Transverse colon (tissue), 4 donors: Measurements from ENCODE around the gene ADAM12. TPM values are rescaled to one million over a fixed set of nuclear protein-coding genes. Genes with fewer than 3 reads are reported as not detected.
"Not testable (repeated sequence)": the region's sequence is repeated elsewhere in the genome, so short reads cannot be mapped to it uniquely, and the experiment has no call there.

ENCODE experiments used
- DNase-seq: peaks from one replicate; pipeline ENCODE4 v3.0.0-alpha.2; 2019
- H3K27ac ChIP-seq, 4 donors: fragments of 200-600 bp; sonication (generic); 2 replicates each; pipeline ENCODE4 v1.5.1; 2016 to 2018; ENCODE audit warnings: inconsistent platforms in 4 of 4
- H3K27me3 ChIP-seq: fragments of 200-600 bp; sonication (generic); 2 replicates; pipeline ENCODE4 v1.5.1; 2017; ENCODE audit warnings: inconsistent platforms
- H3K36me3 ChIP-seq, 4 donors: fragments of 200-600 bp; sonication (generic); 2 replicates each; pipeline ENCODE4 v1.5.1; 2017 to 2019; ENCODE audit warnings: inconsistent platforms in 4 of 4
- H3K4me1 ChIP-seq, 4 donors: fragments of 200-600 bp; sonication (generic); 2 replicates each; pipeline ENCODE4 v1.5.1; 2017 to 2020; ENCODE audit warnings: inconsistent platforms in 4 of 4
- H3K4me3 ChIP-seq, 4 donors: fragments of 200-600 bp; sonication (generic); 1 replicate in 1 of 4; 2 replicates in 3 of 4; pipeline versions ENCODE4 v1.5.1 to v1.6.1; 2017 to 2019; ENCODE audit warnings: inconsistent platforms in 4 of 4
- H3K9me3 ChIP-seq, 2 donors: fragments of 200-600 bp; sonication (generic); 2 replicates each; pipeline ENCODE4 v1.5.1; 2017 to 2019; ENCODE audit warnings: inconsistent platforms in 2 of 2
- EP300 ChIP-seq: sonication (generic); formaldehyde crosslinking; IDR thresholded peaks from one replicate; pipeline ENCODE4 v1.6.1; 2017; ENCODE audit warnings: antibody characterized with exemption, low read depth
- POLR2A ChIP-seq: fragments of 450-650 bp; IDR thresholded peaks from one replicate; pipeline ENCODE4 v1.6.1; 2016; ENCODE audit warnings: antibody characterized with exemption, mild to moderate bottlenecking, moderate library complexity
- POLR2AphosphoS5 ChIP-seq, 3 donors: sonication (generic); formaldehyde crosslinking; IDR thresholded peaks; one replicate each; pipeline ENCODE4 v1.6.1; 2016; ENCODE audit warnings: antibody characterized with exemption in 3 of 3
- WGBS, 2 donors: methylation state at CpG; one replicate each; pipeline ENCODE4 v1.1.5; 2018; ENCODE audit warnings: low coverage in 1 of 2; 5-methylcytosine and 5-hydroxymethylcytosine counted together
- in situ Hi-C, 4 donors: fragments of 200-750 bp; cut with MboI; loops; one replicate each; pipeline versions ENCODE4 v1.15.0 to v1.15.1; 2017; ENCODE audit warnings: low sequenced_read_pairs in 3 of 4, low pct_ligation_motif_present in 1 of 4, low pct_unique_long_range_greater_than_20kb in 1 of 4
- intact Hi-C: fragments of 100-400 bp; cut with DNase I; formaldehyde crosslinking; loops from one replicate; pipeline ENCODE4 v1.15.1; 2023; ENCODE audit warnings: low total_unique reads
- total RNA-seq, 4 donors: library from RNA; depleted of rRNA; stranded (reverse); fragments of >200 nt; gene quantifications; one replicate each; pipeline ENCODE4 v1.1.0, GENCODE V29; 2016
- TF ChIP-seq, protein P1 (sequence below), 5 experiments: fragments of 200-600 bp in 3 of 5; fragments of 450-650 bp in 2 of 5; sonication (generic) in 3 of 5; IDR thresholded peaks; 1 replicate in 2 of 5; 2 replicates in 3 of 5; pipeline ENCODE4 v1.5.1; 2016 to 2017; ENCODE audit warnings: antibody characterized with exemption in 5 of 5, inconsistent platforms in 3 of 5, mild to moderate bottlenecking in 2 of 5, moderate library complexity in 1 of 5

ADAM12 gene
- total RNA-seq, 4 donors from 2014 or later = 0.14 to 2.2 (median 1.1) TPM; not detected in 1

DNA sequence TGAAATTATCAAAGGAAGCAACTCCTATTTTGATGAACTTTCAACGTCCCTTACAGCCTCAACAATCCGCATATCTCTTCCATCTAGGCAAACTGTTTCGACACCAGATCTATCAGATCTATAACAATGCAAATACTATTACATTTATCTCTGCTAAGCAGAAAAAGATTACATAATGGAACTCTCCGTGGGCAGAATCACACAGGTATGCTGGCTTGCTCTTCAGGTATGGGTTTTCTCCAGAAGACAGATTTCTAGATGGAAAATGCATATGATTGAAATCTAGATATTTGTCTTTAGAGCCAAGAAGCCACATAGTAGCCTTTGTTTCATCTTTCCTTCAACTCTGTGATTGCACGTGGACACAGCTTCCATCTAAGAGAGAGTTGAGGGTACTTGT is 38.6 kb downstream of the ADAM12 start:
- intact Hi-C loops = no loop called here
- no peak for DNase-seq

DNA sequence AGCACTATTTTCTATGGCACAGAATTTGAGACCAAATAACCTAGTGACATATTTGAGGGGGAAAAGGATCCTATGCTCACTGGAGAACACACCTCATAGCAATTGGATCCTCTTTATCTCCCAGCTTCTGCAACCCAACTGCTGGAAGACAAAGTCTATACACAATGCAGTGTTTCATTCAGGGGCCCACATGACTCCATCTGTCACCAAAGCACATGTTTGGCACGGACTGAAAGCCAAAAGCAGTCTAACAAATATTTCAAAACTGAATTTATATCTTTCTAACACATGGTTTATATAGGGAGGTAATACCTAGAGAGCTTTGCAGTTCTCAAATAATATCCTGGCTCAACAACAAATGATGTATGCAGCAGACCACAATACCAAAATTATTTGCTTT is 39.2 kb downstream of the ADAM12 start:
- no peak for DNase-seq
- Histone ChIP-seq H3K4me3 (no peak overlapping the region), H3K4me1 (no peaks in the 10 kb centered on the region), H3K36me3 (no peaks in the 10 kb centered on the region), H3K9me3 (no peaks in the 10 kb centered on the region), H3K27ac (no peak overlapping the region), H3K27me3 (no peaks in the 10 kb centered on the region)
- in situ Hi-C loops = no loop called here
- intact Hi-C loops = no loop called here
- WGBS, 2 donors = 38 to 75% methylated on average over 1 of the region's 1 CpG
- TF ChIP-seq POLR2AphosphoS5 (IDR thresholded peaks at IDR 0.05) (no peak), POLR2A (no peak), EP300 (no peak)
- TF ChIP-seq, protein P1, sequence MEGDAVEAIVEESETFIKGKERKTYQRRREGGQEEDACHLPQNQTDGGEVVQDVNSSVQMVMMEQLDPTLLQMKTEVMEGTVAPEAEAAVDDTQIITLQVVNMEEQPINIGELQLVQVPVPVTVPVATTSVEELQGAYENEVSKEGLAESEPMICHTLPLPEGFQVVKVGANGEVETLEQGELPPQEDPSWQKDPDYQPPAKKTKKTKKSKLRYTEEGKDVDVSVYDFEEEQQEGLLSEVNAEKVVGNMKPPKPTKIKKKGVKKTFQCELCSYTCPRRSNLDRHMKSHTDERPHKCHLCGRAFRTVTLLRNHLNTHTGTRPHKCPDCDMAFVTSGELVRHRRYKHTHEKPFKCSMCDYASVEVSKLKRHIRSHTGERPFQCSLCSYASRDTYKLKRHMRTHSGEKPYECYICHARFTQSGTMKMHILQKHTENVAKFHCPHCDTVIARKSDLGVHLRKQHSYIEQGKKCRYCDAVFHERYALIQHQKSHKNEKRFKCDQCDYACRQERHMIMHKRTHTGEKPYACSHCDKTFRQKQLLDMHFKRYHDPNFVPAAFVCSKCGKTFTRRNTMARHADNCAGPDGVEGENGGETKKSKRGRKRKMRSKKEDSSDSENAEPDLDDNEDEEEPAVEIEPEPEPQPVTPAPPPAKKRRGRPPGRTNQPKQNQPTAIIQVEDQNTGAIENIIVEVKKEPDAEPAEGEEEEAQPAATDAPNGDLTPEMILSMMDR (IDR thresholded peaks at IDR 0.05) = no peak

More for the DNA sequence above, 38.6 kb downstream of the ADAM12 start:
- no peaks in the 10 kb centered on the region for H3K36me3 ChIP-seq
- no peaks in the 10 kb centered on the region for H3K27me3 ChIP-seq
- H3K4me1 ChIP-seq = no peaks in the 10 kb centered on the region
- TF ChIP-seq POLR2A = no peak
- TF ChIP-seq, protein P1 (IDR thresholded peaks at IDR 0.05) = no peak
- TF ChIP-seq EP300 = no peak
- TF ChIP-seq POLR2AphosphoS5 (IDR thresholded peaks at IDR 0.05) = no peak
- no peak overlapping the region for H3K4me3 ChIP-seq
- in situ Hi-C loops = no loop called here
- H3K9me3 ChIP-seq = no peaks in the 10 kb centered on the region
- no peak overlapping the region for H3K27ac ChIP-seq
- 55 to 70% methylated on average over 5 of the region's 5 CpGs for WGBS, 2 donors

DNA sequence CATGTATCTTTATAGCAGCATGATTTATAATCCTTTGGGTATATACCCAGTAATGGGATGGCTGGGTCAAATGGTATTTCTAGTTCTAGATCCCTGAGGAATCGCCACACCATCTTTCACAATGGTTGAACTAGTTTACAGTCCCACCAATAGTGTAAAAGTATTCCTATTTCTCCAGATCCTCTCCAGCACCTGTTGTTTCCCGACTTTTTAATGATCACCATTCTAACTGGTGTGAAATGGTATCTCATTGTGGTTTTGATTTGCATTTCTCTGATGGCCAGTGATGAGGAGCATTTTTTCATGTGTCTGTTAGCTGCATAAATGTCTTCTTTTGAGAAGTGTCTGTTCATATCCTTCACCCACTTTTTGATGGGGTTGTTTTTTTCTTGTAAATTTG is 44.8 kb downstream of the ADAM12 start:
- in situ Hi-C loops, intact Hi-C loops, H3K4me1 ChIP-seq, H3K9me3 ChIP-seq, H3K4me3 ChIP-seq, H3K27ac ChIP-seq, H3K27me3 ChIP-seq, DNase-seq, H3K36me3 ChIP-seq: not testable (repeated sequence)
- 76 to 80% methylated on average over 1 to 2 of the region's 2 CpGs for WGBS, 2 donors

DNA sequence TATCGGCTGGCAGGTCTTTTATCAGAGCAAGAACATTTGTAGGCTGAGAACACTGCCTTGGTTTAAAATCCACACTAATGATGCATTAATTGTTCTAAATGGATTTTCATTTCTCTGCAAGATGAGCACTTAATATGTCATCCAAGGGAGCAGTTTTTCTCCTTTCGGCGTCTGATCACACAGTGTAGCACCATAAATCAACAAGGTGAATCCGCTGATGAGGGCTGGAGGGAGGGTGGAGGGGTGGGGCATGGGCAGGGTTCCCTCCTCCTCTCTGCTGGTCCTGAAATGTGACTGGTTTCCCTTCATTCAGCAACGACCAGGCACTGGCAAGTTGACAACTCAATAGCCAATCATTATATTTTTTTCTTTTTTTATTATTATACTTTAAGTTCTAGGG is 45.6 kb downstream of the ADAM12 start:
- 73 to 75% methylated on average over 5 of the region's 5 CpGs for WGBS, 2 donors
- H3K4me3 ChIP-seq = no peak overlapping the region
- TF ChIP-seq POLR2AphosphoS5 (IDR thresholded peaks at IDR 0.05) (no peak), EP300 (no peak), POLR2A (no peak)
- TF ChIP-seq, protein P1 (IDR thresholded peaks at IDR 0.05) = no peak

DNA sequence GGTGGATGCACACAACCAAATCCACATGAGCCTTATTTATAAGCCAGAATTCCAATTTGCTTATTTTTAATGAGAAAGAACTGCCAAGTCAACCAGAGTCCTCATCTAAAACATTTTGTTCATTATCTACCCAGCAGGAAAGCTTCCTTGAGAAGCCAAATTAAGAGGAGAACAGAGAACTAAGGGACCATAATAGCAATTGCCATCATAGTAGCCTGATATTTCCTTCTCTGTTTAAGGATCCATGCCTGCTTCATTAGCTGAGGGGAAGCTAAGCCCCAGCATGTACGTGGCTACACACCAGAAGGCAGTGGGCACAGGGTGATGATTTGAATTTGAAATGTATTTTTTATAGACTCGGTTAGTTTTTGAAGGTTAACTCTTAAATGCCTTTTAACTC is 46.8 kb downstream of the ADAM12 start:
- WGBS, 2 donors = 78 to 100% methylated on average over 1 to 2 of the region's 2 CpGs
- H3K27me3 ChIP-seq = no peaks in the 10 kb centered on the region
- no peak overlapping the region for H3K4me3 ChIP-seq
- no peaks in the 10 kb centered on the region for H3K4me1 ChIP-seq
- H3K36me3 ChIP-seq = no peaks in the 10 kb centered on the region
- TF ChIP-seq EP300 (no peak), POLR2A (no peak), POLR2AphosphoS5 (IDR thresholded peaks at IDR 0.05) (no peak)
- TF ChIP-seq, protein P1 (IDR thresholded peaks at IDR 0.05) = no peak
- intact Hi-C loops = no loop called here
- in situ Hi-C loops = no loop called here
- no peak for DNase-seq
- no peaks in the 10 kb centered on the region for H3K9me3 ChIP-seq
- H3K27ac ChIP-seq = no peak overlapping the region

More for the DNA sequence above, 45.6 kb downstream of the ADAM12 start:
- Histone ChIP-seq H3K27ac (no peak overlapping the region), H3K36me3 (no peaks in the 10 kb centered on the region), H3K9me3 (no peaks in the 10 kb centered on the region), H3K4me1 (no peaks in the 10 kb centered on the region), H3K27me3 (no peaks in the 10 kb centered on the region)
- no peak for DNase-seq
- in situ Hi-C loops = no loop called here
- intact Hi-C loops = no loop called here
